NCI-H2081 treated with DMSO at 0.1 percent for 48 hours (cell line): ENCODE results near the gene HAGH.

Experiments
- DNase-seq: peaks from one replicate; lab custom pipeline; 2025; lab: John Stamatoyannopoulos, UW

HAGH gene

GRCh38 chr16:1831186-1832075 lies 4.8 kb upstream of the HAGH start:
- no peak for DNase-seq

- no peak for DNase-seq
These were observed 3.6 kb upstream of the HAGH start for GRCh38 chr16:1830213-1830612.

- no peak for DNase-seq
These were observed 2.2 kb upstream of the HAGH start for GRCh38 chr16:1828645-1829410.

GRCh38 chr16:1825864-1826690 lies 548 bp downstream of the HAGH start:
- no peak for DNase-seq

- no peak for DNase-seq
These were observed 1.2 kb downstream of the HAGH start for GRCh38 chr16:1825381-1825863.

GRCh38 chr16:1823821-1824220 lies 2.8 kb downstream of the HAGH start:
- DNase-seq, result no peak

GRCh38 chr16:1822801-1823200 lies 3.8 kb downstream of the HAGH start:
- no peak for DNase-seq

GRCh38 chr16:1821861-1822611 lies 4.6 kb downstream of the HAGH start:
- no peak for DNase-seq

- no peak for DNase-seq
These were observed 5.7 kb downstream of the HAGH start for GRCh38 chr16:1820946-1821290.

GRCh38 chr16:1820096-1820945 lies 6.3 kb downstream of the HAGH start:
- no peak for DNase-seq

GRCh38 chr16:1819611-1820010 lies 7.0 kb downstream of the HAGH start:
- no peak for DNase-seq

GRCh38 chr16:1818873-1819525 lies 7.6 kb downstream of the HAGH start:
- DNase-seq, result no peak

- no peak for DNase-seq
These were observed 8.3 kb downstream of the HAGH start for GRCh38 chr16:1818204-1818872.

GRCh38 chr16:1817716-1818115 lies 8.9 kb downstream of the HAGH start:
- no peak for DNase-seq

GRCh38 chr16:1817276-1817589 lies 9.4 kb downstream of the HAGH start:
- DNase-seq, result no peak

- DNase-seq, result no peak
These were observed 10.0 kb downstream of the HAGH start for GRCh38 chr16:1816396-1817275.

GRCh38 chr16:1815461-1815860 lies 11.2 kb downstream of the HAGH start:
- no peak for DNase-seq

- peak; percentile 17 for DNase-seq
These were observed 13.9 kb downstream of the HAGH start for GRCh38 chr16:1812732-1813163.

- DNase-seq, result no peak
These were observed 16.1 kb downstream of the HAGH start for GRCh38 chr16:1810536-1810935.
